Stimulated activated naive CD8-positive, alpha-beta T cell treated with anti-CD3 and anti-CD28 coated beads, Interleukin-15, Interleukin-2, amounts not matched to agents 100 ng/mL and 50 ng/mL, for 24 hours (primary cell): ENCODE results near the gene TOR1A.
"Not testable (repeated sequence)": the region's sequence is repeated elsewhere in the genome, so short reads cannot be mapped to it uniquely, and the experiment has no call there.

Experiments
- H3K27ac Mint-ChIP-seq: one replicate; pipeline ENCODE4 v1.8.0; 2021; ENCODE audit warnings: mild to moderate bottlenecking, mixed read lengths
- H3K27me3 Mint-ChIP-seq: one replicate; pipeline ENCODE4 v1.8.0; 2021; ENCODE audit warnings: mixed read lengths
- H3K36me3 Mint-ChIP-seq: one replicate; pipeline ENCODE4 v1.8.0; 2021; ENCODE audit warnings: low read depth, mixed read lengths
- H3K4me1 Mint-ChIP-seq: one replicate; pipeline ENCODE4 v1.8.0; 2021; ENCODE audit warnings: low read depth, mixed read lengths
- H3K4me3 Mint-ChIP-seq: one replicate; pipeline ENCODE4 v1.8.0; 2021; ENCODE audit warnings: mild to moderate bottlenecking, mixed read lengths
- H3K9me3 Mint-ChIP-seq: one replicate; pipeline ENCODE4 v1.8.0; 2021; ENCODE audit warnings: mixed read lengths

The TOR1A gene

GRCh38 chr9:129796029-129796428 is 27.9 kb downstream of the TOR1A start:
- H3K27ac Mint-ChIP-seq, H3K4me3 Mint-ChIP-seq, H3K4me1 Mint-ChIP-seq, H3K9me3 Mint-ChIP-seq, H3K27me3 Mint-ChIP-seq, H3K36me3 Mint-ChIP-seq: not testable (repeated sequence)

- Mint-ChIP-seq H3K9me3 (no peaks in the 10 kb centered on the region), H3K4me1 (peaks cover 6% of the 10 kb centered on the region), H3K36me3 (no peaks in the 10 kb centered on the region), H3K4me3 (no peak overlapping the region), H3K27me3 (no peaks in the 10 kb centered on the region), H3K27ac (no peak overlapping the region)
Observed at GRCh38 chr9:129794549-129794948, 29.4 kb downstream of the TOR1A start.

DNA sequence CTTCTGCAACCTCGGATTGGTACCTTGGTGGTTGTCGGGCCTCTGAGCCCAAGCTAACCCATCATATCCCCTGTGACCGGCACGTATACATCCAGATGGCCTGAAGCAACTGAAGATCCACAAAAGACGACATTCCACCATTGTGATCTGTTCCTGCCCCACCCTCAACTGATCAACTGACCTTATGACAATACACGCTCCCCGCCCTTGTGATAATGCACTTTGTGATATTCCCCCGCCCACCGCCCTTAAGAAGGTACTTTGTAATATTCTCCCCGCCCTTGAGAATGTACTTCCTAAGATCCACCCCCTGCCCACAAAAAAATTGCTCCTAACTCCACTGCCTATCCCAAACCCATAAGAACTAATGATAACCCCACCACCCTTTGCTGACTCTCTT is 37.5 kb downstream of the TOR1A start:
- Mint-ChIP-seq H3K9me3 (no peaks in the 10 kb centered on the region), H3K27ac (no peak overlapping the region), H3K4me3 (no peak overlapping the region), H3K27me3 (peaks cover 5% of the 10 kb centered on the region), H3K36me3 (no peaks in the 10 kb centered on the region), H3K4me1 (peaks cover 10% of the 10 kb centered on the region)

- peaks cover 5% of the 10 kb centered on the region for H3K27me3 Mint-ChIP-seq
Observed at GRCh38 chr9:129785866-129786265, 38.1 kb downstream of the TOR1A start.

DNA sequence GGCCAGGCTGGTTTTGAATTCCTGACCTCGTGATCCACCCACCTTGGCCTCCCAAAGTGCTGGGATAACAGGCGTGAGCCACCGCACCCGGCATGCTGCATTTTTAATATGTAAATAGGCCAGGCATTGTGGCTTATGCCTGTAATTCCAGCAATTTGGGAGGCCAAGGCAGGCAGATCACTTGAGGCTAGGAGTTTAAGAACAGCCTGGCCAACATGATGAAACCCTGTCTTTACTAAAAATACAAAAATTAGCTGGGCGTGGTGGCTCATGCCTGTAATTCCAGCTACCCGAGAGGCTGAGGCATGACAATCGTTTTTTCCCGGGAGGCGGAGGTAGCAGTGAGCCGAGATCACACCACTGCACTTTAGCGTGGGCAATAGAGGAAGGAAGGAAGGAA is 39.0 kb downstream of the TOR1A start:
- not testable (repeated sequence) for H3K4me3 Mint-ChIP-seq, H3K27me3 Mint-ChIP-seq, H3K27ac Mint-ChIP-seq, H3K9me3 Mint-ChIP-seq, H3K36me3 Mint-ChIP-seq
- peaks cover 13% of the 10 kb centered on the region for H3K4me1 Mint-ChIP-seq

More at GRCh38 chr9:129785866-129786265, 38.1 kb downstream of the TOR1A start:
- H3K4me3 Mint-ChIP-seq = no peak overlapping the region
- no peak overlapping the region for H3K27ac Mint-ChIP-seq
- H3K4me1 Mint-ChIP-seq = peaks cover 14% of the 10 kb centered on the region
- H3K36me3 Mint-ChIP-seq = no peaks in the 10 kb centered on the region
- H3K9me3 Mint-ChIP-seq = no peaks in the 10 kb centered on the region

- Mint-ChIP-seq H3K4me1 (peaks cover 13% of the 10 kb centered on the region), H3K27me3 (peaks cover 10% of the 10 kb centered on the region), H3K4me3 (no peak overlapping the region), H3K27ac (peak overlapping the region; percentile 29), H3K9me3 (no peaks in the 10 kb centered on the region), H3K36me3 (no peaks in the 10 kb centered on the region)
Observed at GRCh38 chr9:129783516-129784361, 40.2 kb downstream of the TOR1A start.

DNA sequence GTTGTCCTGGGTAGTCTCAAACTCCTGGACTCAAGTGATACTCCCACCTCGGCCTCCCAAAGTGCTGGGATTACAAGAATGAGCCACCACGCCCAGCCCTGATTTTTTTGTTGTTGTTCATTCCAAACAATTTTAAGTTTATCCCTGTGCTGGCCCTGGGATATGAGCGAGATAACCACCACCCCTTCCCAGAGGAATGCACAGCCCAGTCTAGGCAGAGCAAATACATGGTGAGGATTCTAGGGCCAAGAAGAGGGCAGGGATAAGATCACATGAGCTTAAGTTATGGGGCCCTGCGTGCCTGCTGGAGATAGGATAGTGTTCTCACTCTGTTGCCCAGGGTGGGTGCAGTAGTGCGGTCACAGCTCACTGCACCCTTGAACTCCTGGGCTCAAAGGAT is 42.0 kb downstream of the TOR1A start:
- H3K9me3 Mint-ChIP-seq = no peaks in the 10 kb centered on the region
- peaks cover 24% of the 10 kb centered on the region for H3K4me1 Mint-ChIP-seq
- H3K27me3 Mint-ChIP-seq = peaks cover 10% of the 10 kb centered on the region
- H3K27ac Mint-ChIP-seq = no peak overlapping the region
- no peak overlapping the region for H3K4me3 Mint-ChIP-seq
- no peaks in the 10 kb centered on the region for H3K36me3 Mint-ChIP-seq

- Mint-ChIP-seq H3K9me3 (no peaks in the 10 kb centered on the region), H3K27ac (no peak overlapping the region), H3K27me3 (peaks cover 10% of the 10 kb centered on the region), H3K4me3 (no peak overlapping the region), H3K36me3 (no peaks in the 10 kb centered on the region), H3K4me1 (peaks cover 31% of the 10 kb centered on the region)
Observed at GRCh38 chr9:129781131-129781530, 42.8 kb downstream of the TOR1A start.

GRCh38 chr9:129779560-129780190 is 44.3 kb downstream of the TOR1A start:
- Mint-ChIP-seq H3K27me3 (peaks cover 10% of the 10 kb centered on the region), H3K4me3 (no peak overlapping the region), H3K4me1 (peaks cover 31% of the 10 kb centered on the region), H3K9me3 (no peaks in the 10 kb centered on the region), H3K36me3 (no peaks in the 10 kb centered on the region), H3K27ac (no peak overlapping the region)

- Mint-ChIP-seq H3K4me3 (no peak overlapping the region), H3K27ac (no peak overlapping the region), H3K27me3 (peaks cover 14% of the 10 kb centered on the region), H3K9me3 (no peaks in the 10 kb centered on the region), H3K4me1 (peaks cover 27% of the 10 kb centered on the region), H3K36me3 (no peaks in the 10 kb centered on the region)
Observed at GRCh38 chr9:129778469-129778868, 45.5 kb downstream of the TOR1A start.

GRCh38 chr9:129777769-129778130 is 46.2 kb downstream of the TOR1A start:
- Mint-ChIP-seq H3K27ac (peak overlapping the region; percentile 19), H3K4me3 (peak overlapping the region; percentile 36)

GRCh38 chr9:129776938-129777768 is 46.8 kb downstream of the TOR1A start:
- H3K36me3 Mint-ChIP-seq = no peaks in the 10 kb centered on the region
- peaks cover 27% of the 10 kb centered on the region for H3K4me1 Mint-ChIP-seq
- H3K27me3 Mint-ChIP-seq = peaks cover 17% of the 10 kb centered on the region
- no peaks in the 10 kb centered on the region for H3K9me3 Mint-ChIP-seq
- peak overlapping the region; percentile 36 for H3K4me3 Mint-ChIP-seq
- H3K27ac Mint-ChIP-seq = peak overlapping the region; percentile 19

More at GRCh38 chr9:129777769-129778130, 46.2 kb downstream of the TOR1A start:
- H3K36me3 Mint-ChIP-seq = no peaks in the 10 kb centered on the region
- no peaks in the 10 kb centered on the region for H3K9me3 Mint-ChIP-seq
- H3K27me3 Mint-ChIP-seq = peaks cover 17% of the 10 kb centered on the region
- peaks cover 27% of the 10 kb centered on the region for H3K4me1 Mint-ChIP-seq

DNA sequence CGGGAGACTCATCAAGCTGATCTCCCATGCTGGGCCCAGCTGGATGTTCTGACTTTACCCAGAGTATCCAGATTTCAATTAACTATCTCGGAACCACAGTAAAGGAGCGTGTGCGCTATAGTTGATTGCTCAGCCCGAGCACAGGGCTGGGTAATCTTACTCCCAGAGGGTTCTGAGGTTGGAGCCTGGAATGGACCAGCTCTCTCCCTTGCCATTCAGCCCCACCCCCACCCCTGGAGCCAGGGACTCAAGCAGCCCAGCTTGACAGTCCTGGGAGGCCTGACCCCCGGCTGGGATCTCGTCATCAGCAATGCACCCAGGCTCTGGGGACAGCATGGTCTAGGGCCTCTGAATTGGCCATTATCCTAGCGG is 47.4 kb downstream of the TOR1A start:
- peaks cover 27% of the 10 kb centered on the region for H3K4me1 Mint-ChIP-seq
- no peaks in the 10 kb centered on the region for H3K9me3 Mint-ChIP-seq
- no peak overlapping the region for H3K4me3 Mint-ChIP-seq
- H3K36me3 Mint-ChIP-seq = no peaks in the 10 kb centered on the region
- H3K27me3 Mint-ChIP-seq = peaks cover 17% of the 10 kb centered on the region
- no peak overlapping the region for H3K27ac Mint-ChIP-seq

- H3K4me1 Mint-ChIP-seq = peaks cover 25% of the 10 kb centered on the region
- H3K9me3 Mint-ChIP-seq, H3K4me3 Mint-ChIP-seq, H3K36me3 Mint-ChIP-seq, H3K27ac Mint-ChIP-seq: not testable (repeated sequence)
- peaks cover 17% of the 10 kb centered on the region for H3K27me3 Mint-ChIP-seq
Observed at GRCh38 chr9:129776096-129776495, 47.8 kb downstream of the TOR1A start.

- no peak overlapping the region for H3K27ac Mint-ChIP-seq
Observed at GRCh38 chr9:129775448-129775798, 48.5 kb downstream of the TOR1A start.

More at GRCh38 chr9:129775448-129775798, 48.5 kb downstream of the TOR1A start:
- Mint-ChIP-seq H3K27me3 (peaks cover 17% of the 10 kb centered on the region), H3K4me3 (no peak overlapping the region), H3K36me3 (no peaks in the 10 kb centered on the region), H3K9me3 (no peaks in the 10 kb centered on the region), H3K4me1 (peaks cover 18% of the 10 kb centered on the region)
